Measurements from ENCODE around the gene STX18.
A peak's percentile ranks its signal among the peaks of the same experiment; 100 is the strongest.
"Not testable (repeated sequence)": the region's sequence is repeated elsewhere in the genome, so short reads cannot be mapped to it uniquely, and the experiment has no call there.

Gene STX18

GRCh38 chr4:4477391-4477790 lies 64.5 kb downstream of the STX18 start:
- peak; percentile 2 for DNase-seq

- no peak for DNase-seq
These were observed 67.4 kb downstream of the STX18 start for GRCh38 chr4:4474476-4474875.

GRCh38 chr4:4472344-4472958 lies 69.4 kb downstream of the STX18 start:
- no peak for DNase-seq

GRCh38 chr4:4471195-4471594 lies 70.7 kb downstream of the STX18 start:
- no peak for DNase-seq

GRCh38 chr4:4470208-4470607 lies 71.6 kb downstream of the STX18 start:
- DNase-seq, result no peak

- DNase-seq, result not testable (repeated sequence)
These were observed 76.6 kb downstream of the STX18 start for GRCh38 chr4:4465238-4465637.

GRCh38 chr4:4462970-4463369 lies 78.9 kb downstream of the STX18 start:
- no peak for DNase-seq

- no peak for DNase-seq
These were observed 80.0 kb downstream of the STX18 start for GRCh38 chr4:4461850-4462249.

GRCh38 chr4:4461178-4461577 lies 80.7 kb downstream of the STX18 start:
- no peak for DNase-seq

GRCh38 chr4:4460759-4461158 lies 81.1 kb downstream of the STX18 start:
- DNase-seq, result no peak

GRCh38 chr4:4459181-4459580 lies 82.7 kb downstream of the STX18 start:
- DNase-seq, result no peak

GRCh38 chr4:4457803-4458553 lies 83.9 kb downstream of the STX18 start:
- no peak for DNase-seq

GRCh38 chr4:4456816-4457578 lies 84.9 kb downstream of the STX18 start:
- no peak for DNase-seq

- no peak for DNase-seq
These were observed 85.5 kb downstream of the STX18 start for GRCh38 chr4:4456351-4456750.

GRCh38 chr4:4455210-4455865 lies 86.5 kb downstream of the STX18 start:
- DNase-seq, result no peak

GRCh38 chr4:4446434-4446833 lies 95.4 kb downstream of the STX18 start:
- DNase-seq, result no peak

GRCh38 chr4:4443821-4444220 lies 98.0 kb downstream of the STX18 start:
- no peak for DNase-seq

GRCh38 chr4:4440333-4441061 lies 101.4 kb downstream of the STX18 start:
- DNase-seq, result no peak

- DNase-seq, result no peak
These were observed 102.1 kb downstream of the STX18 start for GRCh38 chr4:4439782-4440181.

- no peak for DNase-seq
These were observed 103.0 kb downstream of the STX18 start for GRCh38 chr4:4438891-4439290.

GRCh38 chr4:4437798-4438470 lies 103.9 kb downstream of the STX18 start:
- DNase-seq, result no peak

GRCh38 chr4:4436244-4436823 lies 105.5 kb downstream of the STX18 start:
- no peak for DNase-seq
